ENCODE measurements around the gene ELP1.
"Not testable (repeated sequence)": the region's sequence is repeated elsewhere in the genome, so short reads cannot be mapped to it uniquely, and the experiment has no call there.

The ELP1 gene

GRCh38 chr9:108854094-108854493 is 79.8 kb downstream of the ELP1 start:
- DNase-seq (ENCODE audit: low read depth in 2 of 2) = no peak

GRCh38 chr9:108852079-108852478 is 81.8 kb downstream of the ELP1 start:
- no peak for DNase-seq (ENCODE audit: low read depth in 2 of 2)

- DNase-seq (ENCODE audit: low read depth in 2 of 2) = no peak
These were observed 82.8 kb downstream of the ELP1 start for GRCh38 chr9:108851138-108851537.

- DNase-seq (ENCODE audit: low read depth in 2 of 2) = no peak
These were observed 83.5 kb downstream of the ELP1 start for GRCh38 chr9:108850293-108850897.

GRCh38 chr9:108848296-108848695 is 85.6 kb downstream of the ELP1 start:
- DNase-seq (ENCODE audit: low read depth in 2 of 2) = not testable (repeated sequence)

GRCh38 chr9:108845947-108846346 is 88.0 kb downstream of the ELP1 start:
- DNase-seq (ENCODE audit: low read depth in 2 of 2) = no peak

- no peak for DNase-seq (ENCODE audit: low read depth in 2 of 2)
These were observed 88.4 kb downstream of the ELP1 start for GRCh38 chr9:108845507-108845906.

GRCh38 chr9:108844856-108845255 is 89.1 kb downstream of the ELP1 start:
- no peak for DNase-seq (ENCODE audit: low read depth in 2 of 2)

- no peak for DNase-seq (ENCODE audit: low read depth in 2 of 2)
These were observed 89.5 kb downstream of the ELP1 start for GRCh38 chr9:108844391-108844790.

GRCh38 chr9:108842610-108843295 is 91.2 kb downstream of the ELP1 start:
- no peak for DNase-seq (ENCODE audit: low read depth in 2 of 2)

GRCh38 chr9:108839561-108839960 is 94.4 kb downstream of the ELP1 start:
- DNase-seq (ENCODE audit: low read depth in 2 of 2) = not testable (repeated sequence)

- no peak for DNase-seq (ENCODE audit: low read depth in 2 of 2)
These were observed 95.9 kb downstream of the ELP1 start for GRCh38 chr9:108838017-108838416.

- DNase-seq (ENCODE audit: low read depth in 2 of 2) = no peak
These were observed 96.4 kb downstream of the ELP1 start for GRCh38 chr9:108837530-108837929.

- no peak for DNase-seq (ENCODE audit: low read depth in 2 of 2)
These were observed 97.1 kb downstream of the ELP1 start for GRCh38 chr9:108836781-108837180.

GRCh38 chr9:108836319-108836718 is 97.6 kb downstream of the ELP1 start:
- no peak for DNase-seq (ENCODE audit: low read depth in 2 of 2)

- no peak for DNase-seq (ENCODE audit: low read depth in 2 of 2)
These were observed 98.1 kb downstream of the ELP1 start for GRCh38 chr9:108835831-108836230.

GRCh38 chr9:108834959-108835665 is 98.8 kb downstream of the ELP1 start:
- DNase-seq (ENCODE audit: low read depth in 2 of 2) = no peak

GRCh38 chr9:108832179-108832500 is 101.8 kb downstream of the ELP1 start:
- no peak for DNase-seq (ENCODE audit: low read depth in 2 of 2)

GRCh38 chr9:108831496-108832178 is 102.3 kb downstream of the ELP1 start:
- no peak for DNase-seq (ENCODE audit: low read depth in 2 of 2)

GRCh38 chr9:108830272-108830671 is 103.7 kb downstream of the ELP1 start:
- DNase-seq (ENCODE audit: low read depth in 2 of 2) = no peak

- no peak for DNase-seq (ENCODE audit: low read depth in 2 of 2)
These were observed 110.1 kb downstream of the ELP1 start for GRCh38 chr9:108823829-108824228.

Data from activated CD8-positive, alpha-beta memory T cell treated with anti-CD3 and anti-CD28 coated beads for 4 hours (primary cell).